Measurements from ENCODE around the gene OR10AD1. TPM values are rescaled to one million over a fixed set of nuclear protein-coding genes. Genes with fewer than 3 reads are reported as not detected.

The OR10AD1 gene
- polyA plus RNA-seq, 3 donors: not detected

DNA sequence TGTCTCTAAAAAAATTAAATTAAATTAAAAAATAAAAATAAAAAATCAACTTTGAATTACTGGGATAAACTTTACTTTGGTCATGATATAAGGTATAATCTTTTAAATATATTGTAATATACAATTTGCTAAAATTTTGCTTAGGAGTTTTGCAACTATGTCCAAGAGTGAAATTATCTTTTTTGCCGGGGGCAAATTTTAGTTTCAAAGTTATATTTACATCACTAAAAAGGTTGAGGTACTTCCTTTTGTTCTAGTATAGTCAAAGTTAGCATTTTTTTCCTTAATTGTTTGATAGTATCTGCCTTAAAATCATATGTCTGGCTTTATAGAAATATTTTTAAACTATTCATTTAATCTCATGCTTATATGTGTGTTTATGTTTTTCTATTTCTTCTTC is 17.6 kb upstream of the OR10AD1 start:
- H3K4me3 ChIP-seq (replicated peaks in 1 of 3; ENCODE audit: low read depth in 2 of 3, low read length in 3 of 3): no peak overlapping the region
- no peak overlapping the region for H3K27ac ChIP-seq (ENCODE audit: low read depth in 1 of 2, low read length in 2 of 2)
- no peak overlapping the region for H3K4me3 Mint-ChIP-seq
- H3K27me3 Mint-ChIP-seq (ENCODE audit: low read depth in 3 of 3): peaks cover 0 to 1% (median 0%) of the 10 kb centered on the region in 3 donors
- H3K36me3 ChIP-seq (replicated peaks in 1 of 2; ENCODE audit: control insufficient read depth in 1 of 2, insufficient read depth in 2 of 2, low read length in 2 of 2): peaks cover 19 to 23% of the 10 kb centered on the region in 2 donors
- peaks cover 0 to 7% (median 0%) of the 10 kb centered on the region in 7 donors for H3K9me3 Mint-ChIP-seq
- H3K4me2 ChIP-seq (replicated peaks; ENCODE audit: extremely low read depth, low read length, poor library complexity, severe bottlenecking): no peak overlapping the region
- H3K9me3 ChIP-seq (replicated peaks in 1 of 2; ENCODE audit: control insufficient read depth in 1 of 2, insufficient read depth in 1 of 2, low read length in 2 of 2): no peaks in the 10 kb centered on the region
- no CpG with 5 or more reads among the region's 1 CpG for WGBS (ENCODE audit: insufficient coverage)
- H3K27ac Mint-ChIP-seq: no peak overlapping the region
- peaks cover 19% of the 10 kb centered on the region for H3K4me1 Mint-ChIP-seq
- H3K27me3 ChIP-seq (ENCODE audit: control insufficient read depth in 2 of 2, insufficient read depth in 2 of 2, low read length in 2 of 2): no peaks in the 10 kb centered on the region
- H3K4me1 ChIP-seq (ENCODE audit: control insufficient read depth in 1 of 2, insufficient read depth in 2 of 2, low read length in 2 of 2): peaks cover 24 to 26% of the 10 kb centered on the region in 2 donors
- DNase-seq: no peak
- intact Hi-C loops (cut with micrococcal nuclease): no loop called here
- TF ChIP-seq, protein P1, sequence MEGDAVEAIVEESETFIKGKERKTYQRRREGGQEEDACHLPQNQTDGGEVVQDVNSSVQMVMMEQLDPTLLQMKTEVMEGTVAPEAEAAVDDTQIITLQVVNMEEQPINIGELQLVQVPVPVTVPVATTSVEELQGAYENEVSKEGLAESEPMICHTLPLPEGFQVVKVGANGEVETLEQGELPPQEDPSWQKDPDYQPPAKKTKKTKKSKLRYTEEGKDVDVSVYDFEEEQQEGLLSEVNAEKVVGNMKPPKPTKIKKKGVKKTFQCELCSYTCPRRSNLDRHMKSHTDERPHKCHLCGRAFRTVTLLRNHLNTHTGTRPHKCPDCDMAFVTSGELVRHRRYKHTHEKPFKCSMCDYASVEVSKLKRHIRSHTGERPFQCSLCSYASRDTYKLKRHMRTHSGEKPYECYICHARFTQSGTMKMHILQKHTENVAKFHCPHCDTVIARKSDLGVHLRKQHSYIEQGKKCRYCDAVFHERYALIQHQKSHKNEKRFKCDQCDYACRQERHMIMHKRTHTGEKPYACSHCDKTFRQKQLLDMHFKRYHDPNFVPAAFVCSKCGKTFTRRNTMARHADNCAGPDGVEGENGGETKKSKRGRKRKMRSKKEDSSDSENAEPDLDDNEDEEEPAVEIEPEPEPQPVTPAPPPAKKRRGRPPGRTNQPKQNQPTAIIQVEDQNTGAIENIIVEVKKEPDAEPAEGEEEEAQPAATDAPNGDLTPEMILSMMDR (IDR thresholded peaks at IDR 0.05): no peak
- H3K36me3 Mint-ChIP-seq: peaks cover 26 to 36% of the 10 kb centered on the region in 2 donors
- H2AFZ ChIP-seq (ENCODE audit: insufficient read depth, low read depth, low read length, poor library complexity, severe bottlenecking): no peak overlapping the region
- H3K79me2 ChIP-seq (ENCODE audit: insufficient read depth, low read length): peaks cover 16% of the 10 kb centered on the region
- H4K20me1 ChIP-seq (ENCODE audit: insufficient read depth, low read length): no peaks in the 10 kb centered on the region
- no peak overlapping the region for H3K9ac ChIP-seq (ENCODE audit: insufficient read depth, low read length, poor library complexity, severe bottlenecking)

DNA sequence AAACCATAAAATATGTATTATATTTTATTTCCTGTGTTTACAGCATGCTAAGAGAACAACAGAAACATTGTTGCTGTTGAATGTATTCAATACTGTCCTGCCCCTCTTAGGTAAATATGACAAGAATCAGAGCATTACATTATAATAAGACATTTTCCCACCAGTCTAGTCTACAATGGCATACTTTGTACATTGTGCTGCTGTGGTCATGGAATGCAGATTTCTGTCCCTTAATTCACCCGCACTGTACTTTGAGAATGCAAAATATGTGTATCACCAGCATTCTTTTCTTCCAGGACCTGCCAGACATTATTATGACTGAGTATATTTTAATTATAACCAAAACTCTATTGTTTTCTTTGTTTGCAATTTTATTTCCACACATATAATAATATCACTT is 16.5 kb upstream of the OR10AD1 start:
- Histone ChIP-seq H3K4me2 (replicated peaks; ENCODE audit: extremely low read depth, low read length, poor library complexity, severe bottlenecking) (no peak overlapping the region), H3K9me3 (replicated peaks in 1 of 2; ENCODE audit: control insufficient read depth in 1 of 2, insufficient read depth in 1 of 2, low read length in 2 of 2) (no peaks in the 10 kb centered on the region), H4K20me1 (ENCODE audit: insufficient read depth, low read length) (no peaks in the 10 kb centered on the region), H3K27me3 (ENCODE audit: control insufficient read depth in 2 of 2, insufficient read depth in 2 of 2, low read length in 2 of 2) (no peaks in the 10 kb centered on the region), H3K36me3 (replicated peaks in 1 of 2; ENCODE audit: control insufficient read depth in 1 of 2, insufficient read depth in 2 of 2, low read length in 2 of 2) (peaks cover 16 to 18% of the 10 kb centered on the region in 2 donors), H3K4me3 (replicated peaks in 1 of 3; ENCODE audit: low read depth in 2 of 3, low read length in 3 of 3) (no peak overlapping the region), H3K79me2 (ENCODE audit: insufficient read depth, low read length) (peaks cover 25% of the 10 kb centered on the region), H3K9ac (ENCODE audit: insufficient read depth, low read length, poor library complexity, severe bottlenecking) (no peak overlapping the region), H2AFZ (ENCODE audit: insufficient read depth, low read depth, low read length, poor library complexity, severe bottlenecking) (no peak overlapping the region), H3K27ac (ENCODE audit: low read depth in 1 of 2, low read length in 2 of 2) (no peak overlapping the region), H3K4me1 (ENCODE audit: control insufficient read depth in 1 of 2, insufficient read depth in 2 of 2, low read length in 2 of 2) (peaks cover 33 to 35% of the 10 kb centered on the region in 2 donors)
- Mint-ChIP-seq H3K4me1 (peaks cover 19% of the 10 kb centered on the region), H3K27ac (no peak overlapping the region), H3K36me3 (peaks cover 22 to 33% of the 10 kb centered on the region in 2 donors), H3K4me3 (no peak overlapping the region), H3K9me3 (peaks cover 0 to 7% (median 0%) of the 10 kb centered on the region in 7 donors), H3K27me3 (ENCODE audit: low read depth in 3 of 3) (peaks cover 0 to 1% (median 0%) of the 10 kb centered on the region in 3 donors)
- TF ChIP-seq, protein P1 (IDR thresholded peaks at IDR 0.05): no peak
- WGBS (ENCODE audit: insufficient coverage): no CpG with 5 or more reads among the region's 1 CpG
- no peak for DNase-seq
- intact Hi-C loops (cut with micrococcal nuclease): loop anchor here (10.0 kb wide), 1 partner anchor 65 kb away; no protein-coding TSS in a partner anchor

Measured in CD14-positive monocyte (primary cell).